ENCODE results near the gene PLCD3. TPM values are rescaled to one million over a fixed set of nuclear protein-coding genes. Genes with fewer than 3 reads are reported as not detected.
A peak's percentile ranks its signal among the peaks of the same experiment; 100 is the strongest.

The PLCD3 gene
- total RNA-seq, 1 donor from 2014 or later: 1.4 TPM

DNA sequence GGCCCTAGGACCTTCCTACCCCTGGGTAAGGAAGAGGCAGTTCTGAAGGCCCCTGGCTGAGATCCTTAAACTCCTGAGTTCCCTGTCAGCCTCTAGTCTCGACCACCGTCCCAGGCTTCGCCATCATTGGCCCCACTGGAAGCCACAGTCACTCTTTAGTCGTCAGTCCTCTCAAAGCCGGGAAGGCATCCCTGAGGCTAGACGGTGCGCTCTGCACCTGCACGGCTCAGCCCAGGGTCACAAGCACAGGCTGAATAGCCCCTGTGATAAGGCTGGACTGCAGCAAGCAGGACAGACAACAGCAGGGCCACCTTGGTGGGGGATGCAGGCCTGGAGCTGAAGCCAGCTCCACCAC lies 12.7 kb upstream of the PLCD3 start:
- DNase-seq (no peak), ATAC-seq (ENCODE audit: low read depth) (no peak)
- no peaks in the 10 kb centered on the region for H3K27me3 Mint-ChIP-seq
- H3K36me3 Mint-ChIP-seq (ENCODE audit: low read depth): peaks cover 22% of the 10 kb centered on the region
- peaks cover 46% of the 10 kb centered on the region for H3K4me1 Mint-ChIP-seq
- intact Hi-C loops (cut with micrococcal nuclease): no loop called here
- peak overlapping the region; percentile 68 for H3K4me3 Mint-ChIP-seq
- TF ChIP-seq, protein P1, sequence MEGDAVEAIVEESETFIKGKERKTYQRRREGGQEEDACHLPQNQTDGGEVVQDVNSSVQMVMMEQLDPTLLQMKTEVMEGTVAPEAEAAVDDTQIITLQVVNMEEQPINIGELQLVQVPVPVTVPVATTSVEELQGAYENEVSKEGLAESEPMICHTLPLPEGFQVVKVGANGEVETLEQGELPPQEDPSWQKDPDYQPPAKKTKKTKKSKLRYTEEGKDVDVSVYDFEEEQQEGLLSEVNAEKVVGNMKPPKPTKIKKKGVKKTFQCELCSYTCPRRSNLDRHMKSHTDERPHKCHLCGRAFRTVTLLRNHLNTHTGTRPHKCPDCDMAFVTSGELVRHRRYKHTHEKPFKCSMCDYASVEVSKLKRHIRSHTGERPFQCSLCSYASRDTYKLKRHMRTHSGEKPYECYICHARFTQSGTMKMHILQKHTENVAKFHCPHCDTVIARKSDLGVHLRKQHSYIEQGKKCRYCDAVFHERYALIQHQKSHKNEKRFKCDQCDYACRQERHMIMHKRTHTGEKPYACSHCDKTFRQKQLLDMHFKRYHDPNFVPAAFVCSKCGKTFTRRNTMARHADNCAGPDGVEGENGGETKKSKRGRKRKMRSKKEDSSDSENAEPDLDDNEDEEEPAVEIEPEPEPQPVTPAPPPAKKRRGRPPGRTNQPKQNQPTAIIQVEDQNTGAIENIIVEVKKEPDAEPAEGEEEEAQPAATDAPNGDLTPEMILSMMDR (IDR thresholded peaks at IDR 0.05): no peak
- H3K27ac Mint-ChIP-seq: peak overlapping the region; percentile 41
- no peaks in the 10 kb centered on the region for H3K9me3 Mint-ChIP-seq
- CTCF ChIA-PET: interaction anchor here (1.4 to 1.7 kb wide), 2 partner anchors 10 kb away, joined by 12 to 15 read pairs; partner anchors contain the start of gene ACBD4
- POLR2A ChIA-PET: interaction anchor here (0.7 to 8.7 kb wide), 3 partner anchors 8 to 25 kb away, joined by 4 to 200 read pairs (median 36); partner anchors contain the start of genes ACBD4, HEXIM2 and PLCD3

DNA sequence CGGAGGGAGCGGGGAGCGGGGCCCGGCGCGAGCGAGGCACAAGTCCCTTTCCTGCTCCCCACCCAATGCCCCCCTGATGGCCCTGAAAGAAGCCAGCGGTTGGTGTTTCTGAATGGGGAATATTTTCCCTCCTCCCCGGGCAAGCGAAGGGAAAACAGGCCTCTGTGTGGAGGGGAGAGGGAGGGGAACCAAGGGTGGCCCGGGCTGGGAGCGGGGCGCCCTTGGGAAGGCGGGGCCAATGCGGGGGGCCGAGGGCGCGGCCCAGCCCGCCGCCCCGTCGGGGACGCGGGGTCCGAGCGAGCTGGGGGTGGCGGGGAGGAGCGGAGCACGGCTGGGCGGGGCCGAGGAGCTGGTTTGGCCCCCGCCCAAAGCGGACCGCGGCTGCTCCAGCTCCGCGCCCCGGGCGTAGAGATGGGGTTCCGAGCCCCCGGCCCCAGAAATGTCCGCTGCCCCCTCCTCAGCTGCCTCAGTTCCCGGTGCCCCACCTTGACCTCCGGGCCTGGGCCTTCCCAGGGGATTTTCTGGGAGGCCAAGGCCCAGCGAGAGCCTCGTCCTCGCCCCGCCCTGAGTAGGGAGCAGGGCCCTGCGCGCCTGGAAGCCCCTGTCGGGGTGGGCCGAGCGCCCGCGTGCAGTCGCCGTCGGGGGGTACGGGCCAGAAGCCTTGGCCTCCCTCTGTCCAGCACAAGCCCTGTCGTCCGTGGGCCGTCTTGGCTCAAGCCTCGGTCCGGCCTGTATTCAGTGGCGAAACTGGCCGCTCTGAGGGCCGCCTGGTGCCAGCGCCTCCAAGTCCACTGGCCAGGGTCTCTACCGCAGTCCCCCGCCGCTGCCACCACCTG lies 12.1 kb upstream of the PLCD3 start:
- peaks cover 17% of the 10 kb centered on the region for H3K36me3 Mint-ChIP-seq (ENCODE audit: low read depth)
- H3K9me3 Mint-ChIP-seq: no peaks in the 10 kb centered on the region
- CTCF ChIA-PET: interaction anchor here (1.1 to 1.4 kb wide), 2 partner anchors 9 to 53 kb away, joined by 3 to 12 read pairs; partner anchors contain the start of gene ACBD4
- TF ChIP-seq, protein P1 (IDR thresholded peaks at IDR 0.05): no peak
- peak overlapping the region; percentile 86 for H3K27ac Mint-ChIP-seq
- peak overlapping the region; percentile 86 for H3K4me3 Mint-ChIP-seq
- peaks cover 40% of the 10 kb centered on the region for H3K4me1 Mint-ChIP-seq
- POLR2A ChIA-PET: interaction anchor here (0.7 to 2.8 kb wide), 3 partner anchors 9 to 26 kb away, joined by 4 to 36 read pairs (median 7); partner anchors contain the start of genes ACBD4 and HEXIM2
- intact Hi-C loops (cut with micrococcal nuclease): no loop called here
- H3K27me3 Mint-ChIP-seq: no peaks in the 10 kb centered on the region
- ATAC-seq (ENCODE audit: low read depth) (no peak), DNase-seq (peak; percentile 42)

DNA sequence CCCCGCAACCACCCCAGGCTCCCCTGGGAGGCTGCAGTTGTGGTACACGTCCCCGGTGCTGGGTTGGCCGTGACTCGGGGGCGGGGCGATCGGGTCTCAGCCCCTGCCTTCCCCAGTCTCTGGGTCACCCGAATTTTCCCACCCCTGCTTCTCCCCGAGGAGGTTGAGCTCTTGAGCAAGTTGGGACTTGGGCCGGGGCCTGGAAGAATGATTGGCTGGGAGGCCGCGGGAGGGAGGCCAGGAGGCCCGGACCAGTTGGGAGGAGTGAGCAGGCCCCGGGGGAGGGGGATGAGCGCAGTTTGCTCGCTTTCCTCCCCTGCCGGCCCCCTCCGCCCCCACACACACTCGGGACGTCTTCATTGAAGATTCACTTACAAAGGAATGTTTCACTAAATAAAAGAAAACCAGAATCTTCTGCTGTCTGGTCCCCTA lies 11.5 kb upstream of the PLCD3 start:
- ATAC-seq (ENCODE audit: low read depth) (peak; percentile 9), DNase-seq (peak; percentile 61)
- CTCF ChIA-PET: interaction anchor here (1.1 to 1.4 kb wide), 2 partner anchors 8 to 54 kb away, joined by 3 to 12 read pairs; partner anchors contain the start of gene ACBD4
- H3K27me3 Mint-ChIP-seq: no peaks in the 10 kb centered on the region
- POLR2A ChIA-PET: interaction anchor here (0.6 to 2.8 kb wide), 3 partner anchors 8 to 107 kb away, joined by 7 to 36 read pairs (median 8); partner anchors contain the start of genes ACBD4 and HEXIM2
- H3K4me3 Mint-ChIP-seq: peak overlapping the region; percentile 86
- intact Hi-C loops (cut with micrococcal nuclease): no loop called here
- peak overlapping the region; percentile 86 for H3K27ac Mint-ChIP-seq
- H3K9me3 Mint-ChIP-seq: no peaks in the 10 kb centered on the region
- TF ChIP-seq, protein P1 (IDR thresholded peaks at IDR 0.05): no peak
- peaks cover 36% of the 10 kb centered on the region for H3K4me1 Mint-ChIP-seq
- peaks cover 15% of the 10 kb centered on the region for H3K36me3 Mint-ChIP-seq (ENCODE audit: low read depth)

DNA sequence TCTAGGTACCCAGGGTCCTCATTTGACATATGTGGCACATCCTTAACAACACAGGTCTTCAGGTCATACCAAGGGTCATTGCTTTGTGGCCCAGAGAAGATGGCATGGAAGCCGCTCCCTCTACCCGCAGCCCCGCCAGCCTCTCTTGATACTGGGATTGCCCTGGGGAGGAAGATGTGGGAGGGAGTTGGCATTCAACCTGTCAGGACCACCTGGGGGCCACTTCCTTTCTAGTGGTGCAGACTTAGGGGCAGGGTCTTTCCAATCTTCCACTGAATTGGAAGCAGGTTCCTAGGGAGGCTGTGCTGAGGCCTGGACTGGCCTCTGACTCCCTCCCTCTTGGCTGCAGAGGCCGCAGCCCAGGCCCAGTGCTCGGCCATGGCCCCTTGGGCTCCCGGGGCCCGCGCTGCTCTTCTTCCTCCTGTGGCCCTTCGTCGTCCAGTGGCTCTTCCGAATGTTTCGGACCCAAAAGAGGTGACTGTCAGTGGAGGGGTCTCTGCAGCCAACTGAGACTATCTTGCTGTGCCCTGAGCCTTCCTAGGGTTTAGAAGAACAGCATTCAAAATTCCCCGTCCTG lies 10.9 kb upstream of the PLCD3 start:
- H3K4me3 Mint-ChIP-seq: peak overlapping the region; percentile 86

More for the DNA sequence above, 10.9 kb upstream of the PLCD3 start:
- no peaks in the 10 kb centered on the region for H3K27me3 Mint-ChIP-seq
- peaks cover 13% of the 10 kb centered on the region for H3K36me3 Mint-ChIP-seq (ENCODE audit: low read depth)
- CTCF ChIA-PET: interaction anchor here (1.4 kb wide), 1 partner anchor 8 kb away, joined by 12 read pairs; the partner anchor contains the start of gene ACBD4
- POLR2A ChIA-PET: interaction anchor here (0.6 to 2.8 kb wide), 3 partner anchors 18 to 108 kb away, joined by 4 to 36 read pairs (median 8); partner anchors contain the start of gene HEXIM2
- TF ChIP-seq, protein P1 (IDR thresholded peaks at IDR 0.05): no peak
- H3K27ac Mint-ChIP-seq: peak overlapping the region; percentile 86
- intact Hi-C loops (cut with micrococcal nuclease): no loop called here
- H3K9me3 Mint-ChIP-seq: no peaks in the 10 kb centered on the region
- peaks cover 36% of the 10 kb centered on the region for H3K4me1 Mint-ChIP-seq
- DNase-seq: no peak
- ATAC-seq (ENCODE audit: low read depth): no peak
